ENCODE results near the gene KRTAP5-10.
"Not testable (repeated sequence)": the region's sequence is repeated elsewhere in the genome, so short reads cannot be mapped to it uniquely, and the experiment has no call there.

The KRTAP5-10 gene

DNA sequence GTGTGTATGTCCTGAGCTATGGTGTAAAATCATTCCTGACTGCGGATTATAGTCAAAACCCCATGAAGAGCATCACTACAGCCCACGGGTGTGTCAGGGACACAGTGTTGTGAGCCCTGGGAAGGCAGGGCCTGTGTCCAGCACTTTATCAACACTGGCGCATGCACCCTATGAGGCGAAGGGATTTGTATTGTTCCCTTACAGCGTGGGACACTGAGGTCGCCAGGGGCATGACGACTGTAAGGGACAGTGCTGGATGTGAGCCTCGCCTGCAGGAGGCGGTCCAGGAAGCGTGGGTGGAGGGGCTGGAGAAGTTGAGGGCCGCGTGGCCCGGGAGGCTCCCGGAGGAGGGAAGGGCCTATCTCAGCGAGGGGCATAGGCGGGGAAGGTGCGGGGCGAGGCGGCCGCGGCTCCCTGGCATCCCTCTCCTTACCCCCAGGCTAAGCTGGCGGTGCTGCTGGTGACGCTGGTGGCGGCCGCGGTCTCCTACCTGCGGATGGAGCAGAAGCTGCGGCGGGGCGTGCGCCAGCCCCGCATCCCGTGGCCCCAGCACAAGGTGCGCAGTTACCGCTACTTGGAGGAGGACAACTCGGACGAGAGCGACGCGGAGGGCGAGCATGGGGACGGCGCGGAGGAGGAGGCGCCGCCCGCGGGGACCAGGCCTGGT lies 41.6 kb downstream of the KRTAP5-10 start:
- CTCF ChIA-PET; DNase-seq (ENCODE audit: extremely low spot score): not testable (repeated sequence)

DNA sequence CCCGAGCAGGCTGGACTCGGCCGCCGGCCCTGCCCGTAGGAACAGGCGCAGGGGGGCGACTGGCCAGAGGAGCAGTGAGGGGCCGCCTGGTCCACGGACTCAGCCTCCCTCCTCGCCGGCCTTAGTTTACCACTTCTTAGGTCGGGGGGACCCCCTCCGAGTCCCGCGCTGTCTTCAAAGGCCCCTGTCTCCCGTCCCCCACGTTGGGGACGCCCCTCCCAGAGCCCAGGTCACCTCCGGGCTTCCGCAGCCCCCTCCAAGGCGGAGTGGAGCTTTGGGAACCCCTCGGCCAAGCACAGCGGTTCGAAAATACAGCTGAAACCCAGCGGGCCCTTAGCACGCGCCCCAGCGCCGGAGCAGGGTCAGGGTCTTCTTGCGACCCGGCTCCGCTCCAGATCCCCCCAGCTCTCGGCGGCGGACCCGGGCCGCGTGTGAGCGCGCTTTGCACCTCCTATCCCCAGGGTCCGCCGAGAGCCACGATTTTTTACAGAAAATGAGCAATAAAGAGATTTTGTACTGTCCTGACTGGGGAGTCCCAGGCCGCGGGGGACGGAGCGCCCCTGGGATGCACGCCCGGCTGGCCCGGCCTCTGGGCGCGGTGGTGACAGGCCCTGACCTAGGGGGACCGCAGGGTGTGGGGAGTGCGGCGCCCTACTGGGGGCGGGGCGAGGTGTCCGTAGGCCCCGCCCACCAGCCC lies 42.3 kb downstream of the KRTAP5-10 start:
- CTCF ChIA-PET, POLR2A ChIA-PET: not testable (repeated sequence)

More for the DNA sequence above, 41.6 kb downstream of the KRTAP5-10 start:
- POLR2A ChIA-PET = not testable (repeated sequence)

DNA sequence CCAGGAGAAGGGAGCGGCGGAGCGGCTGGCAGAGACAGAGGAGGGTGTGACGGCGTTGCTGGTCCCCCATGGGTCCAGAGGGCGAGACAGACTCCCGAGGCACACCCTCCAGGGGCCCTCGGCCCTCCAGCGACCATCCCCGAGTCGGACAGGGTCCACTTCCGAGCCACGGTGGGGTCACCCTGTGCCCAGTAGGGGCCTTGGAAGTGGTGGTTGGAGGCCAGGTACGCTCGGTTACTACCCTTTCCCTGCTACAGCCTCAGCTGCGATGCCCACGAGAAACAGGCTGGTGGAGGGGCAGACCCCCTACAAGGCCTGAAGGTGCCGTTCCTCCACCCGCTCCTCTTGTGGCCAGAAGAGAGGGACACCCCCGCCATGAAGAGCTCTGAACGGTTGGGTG lies 42.9 kb downstream of the KRTAP5-10 start:
- CTCF ChIA-PET, POLR2A ChIA-PET: not testable (repeated sequence)

More for the DNA sequence above, 42.3 kb downstream of the KRTAP5-10 start:
- DNase-seq (ENCODE audit: extremely low spot score) = not testable (repeated sequence)

DNA sequence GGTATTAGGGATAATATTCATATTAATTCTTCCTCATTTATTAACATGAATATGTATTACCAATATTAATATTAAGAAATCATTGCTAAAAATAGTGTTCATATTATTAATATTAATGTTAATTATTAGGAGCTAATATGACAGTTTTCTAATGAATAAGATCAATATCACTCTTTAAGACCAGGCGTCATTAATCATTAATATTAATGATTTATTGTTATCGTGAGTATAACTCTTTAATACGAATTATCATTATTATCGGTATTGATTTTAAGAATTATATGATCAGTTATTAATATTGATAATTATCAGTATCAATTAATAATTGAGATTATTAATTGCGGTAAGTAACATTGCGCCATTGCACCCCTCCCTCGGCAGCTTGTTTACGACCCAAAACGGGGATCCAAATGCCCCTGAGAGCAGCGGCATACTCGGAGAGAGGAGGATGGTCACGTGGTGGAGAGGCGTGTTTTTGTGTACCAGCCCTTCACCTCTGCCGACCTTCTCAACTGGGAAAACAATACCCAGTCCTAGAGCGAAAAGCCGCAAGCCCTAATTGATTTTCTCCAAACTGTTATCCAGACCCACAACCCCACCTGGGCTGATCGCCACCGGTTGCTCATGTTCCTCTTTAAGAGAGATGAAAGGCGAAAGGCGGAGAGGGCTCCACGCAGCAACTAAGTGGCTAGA lies 46.0 kb downstream of the KRTAP5-10 start:
- POLR2A ChIA-PET; CTCF ChIA-PET; DNase-seq (ENCODE audit: extremely low spot score): not testable (repeated sequence)

More for the DNA sequence above, 42.9 kb downstream of the KRTAP5-10 start:
- not testable (repeated sequence) for DNase-seq (ENCODE audit: extremely low spot score)

DNA sequence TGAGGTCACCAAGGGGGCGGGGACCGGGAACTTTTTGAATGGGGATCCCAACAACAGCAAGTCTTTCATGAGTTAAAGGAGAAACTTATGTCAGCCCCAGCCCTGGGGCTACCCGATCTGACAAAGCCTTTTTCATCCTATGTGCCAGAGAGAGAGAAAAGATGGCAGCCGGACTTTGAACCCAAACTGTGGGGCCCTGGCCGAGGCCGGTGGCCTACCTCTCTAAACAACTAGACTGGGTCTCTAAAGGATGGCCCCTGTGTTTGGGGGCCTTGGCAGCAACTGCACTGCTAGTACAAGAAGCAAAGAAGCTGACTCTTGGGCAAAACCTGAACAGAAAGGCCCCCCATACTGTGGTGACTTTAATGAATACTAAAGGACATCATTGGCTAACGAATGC lies 48.6 kb downstream of the KRTAP5-10 start:
- CTCF ChIA-PET; POLR2A ChIA-PET; DNase-seq (ENCODE audit: extremely low spot score): not testable (repeated sequence)

DNA sequence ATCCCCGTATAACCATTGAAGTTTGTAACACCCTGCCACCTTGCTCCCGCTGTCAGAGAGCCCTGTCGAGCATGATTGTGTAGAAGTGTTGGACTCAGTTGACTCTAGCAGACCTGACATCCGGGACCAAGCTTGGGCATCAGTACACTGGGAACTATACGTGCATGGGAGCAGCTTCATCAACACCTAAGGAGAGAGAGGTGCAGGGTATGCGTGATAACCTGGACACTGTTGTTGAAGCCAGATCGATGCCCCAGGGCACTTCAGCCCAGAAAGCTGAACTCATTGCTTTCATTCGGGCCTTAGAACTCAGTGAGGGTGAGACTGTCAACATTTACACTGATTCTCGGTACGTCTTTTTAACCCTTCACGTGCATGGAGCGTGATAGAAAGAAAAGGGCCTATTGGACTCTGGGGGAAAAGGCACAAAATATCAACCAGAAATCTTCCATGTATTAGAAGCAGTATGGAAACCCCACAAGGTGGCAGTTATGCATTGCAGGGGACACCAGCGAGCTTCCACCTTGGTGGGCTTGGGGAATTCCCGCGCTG lies 49.1 kb downstream of the KRTAP5-10 start:
- POLR2A ChIA-PET; CTCF ChIA-PET; DNase-seq (ENCODE audit: extremely low spot score): not testable (repeated sequence)

DNA sequence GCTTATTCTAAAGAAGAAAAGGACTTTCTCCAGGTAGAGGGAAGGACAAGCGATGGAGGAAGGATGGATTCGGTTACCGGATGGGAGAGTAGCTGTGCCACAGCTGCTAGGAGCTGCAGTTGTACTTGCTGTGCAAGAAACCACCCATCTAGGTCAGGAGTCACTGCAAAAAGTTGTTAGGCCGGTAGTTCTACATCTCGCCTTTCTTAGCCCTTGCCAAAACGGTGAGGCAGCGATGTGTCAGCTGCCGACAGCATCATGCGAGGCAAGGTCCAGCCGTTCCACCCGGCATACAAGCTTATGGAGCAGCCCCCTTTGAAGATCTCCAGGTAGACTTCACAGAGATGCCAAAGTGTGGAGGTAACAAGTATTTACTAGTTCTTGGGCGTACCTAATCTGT lies 49.6 kb downstream of the KRTAP5-10 start:
- DNase-seq (ENCODE audit: extremely low spot score); POLR2A ChIA-PET; CTCF ChIA-PET: not testable (repeated sequence)
